Thyroid gland (tissue), 4 donors: ENCODE results near the gene OVCA2.

Experiments
- POLR2A ChIP-seq, 2 donors: fragments of 450-650 bp; IDR thresholded peaks; one replicate each; pipeline ENCODE4 v1.6.1; 2017; ENCODE audit warnings: antibody characterized with exemption in 2 of 2, mild to moderate bottlenecking in 2 of 2, moderate library complexity in 1 of 2
- TF ChIP-seq, protein P1 (sequence below), 6 experiments: fragments of 200-600 bp in 3 of 6; fragments of 450-650 bp in 3 of 6; sonication (generic) in 3 of 6; IDR thresholded peaks; one replicate each; pipeline ENCODE4 v1.5.1; 2016 to 2019; ENCODE audit warnings: antibody characterized with exemption in 6 of 6, mild to moderate bottlenecking in 2 of 6, inconsistent platforms in 1 of 6, moderate library complexity in 1 of 6

DNA sequence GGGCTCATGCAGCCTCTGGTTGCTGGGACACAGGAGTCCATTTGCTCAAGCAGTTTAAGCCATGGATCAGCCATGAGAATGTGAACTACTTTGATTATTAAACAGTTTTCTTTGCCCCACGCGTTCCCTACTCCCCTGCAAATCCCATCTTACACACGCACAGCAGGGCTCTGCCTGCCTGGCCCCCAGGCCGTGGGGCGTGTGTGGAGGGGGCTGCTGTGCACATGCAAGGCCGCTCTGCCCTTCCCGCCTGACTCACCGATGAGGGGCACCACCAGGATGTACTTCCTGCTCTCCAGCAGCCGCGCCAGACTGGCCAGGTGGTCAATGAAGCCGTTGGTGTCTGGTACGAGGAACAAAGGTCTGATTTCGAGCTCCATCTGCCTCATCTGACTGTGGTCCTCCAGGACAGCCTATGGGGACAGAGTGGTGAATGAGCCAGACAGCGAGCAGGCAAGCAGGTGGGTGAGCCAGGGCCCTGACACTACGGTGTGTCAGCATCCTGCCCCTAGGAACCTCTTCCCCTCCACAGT is 26.8 kb downstream of the OVCA2 start:
- TF ChIP-seq, protein P1, sequence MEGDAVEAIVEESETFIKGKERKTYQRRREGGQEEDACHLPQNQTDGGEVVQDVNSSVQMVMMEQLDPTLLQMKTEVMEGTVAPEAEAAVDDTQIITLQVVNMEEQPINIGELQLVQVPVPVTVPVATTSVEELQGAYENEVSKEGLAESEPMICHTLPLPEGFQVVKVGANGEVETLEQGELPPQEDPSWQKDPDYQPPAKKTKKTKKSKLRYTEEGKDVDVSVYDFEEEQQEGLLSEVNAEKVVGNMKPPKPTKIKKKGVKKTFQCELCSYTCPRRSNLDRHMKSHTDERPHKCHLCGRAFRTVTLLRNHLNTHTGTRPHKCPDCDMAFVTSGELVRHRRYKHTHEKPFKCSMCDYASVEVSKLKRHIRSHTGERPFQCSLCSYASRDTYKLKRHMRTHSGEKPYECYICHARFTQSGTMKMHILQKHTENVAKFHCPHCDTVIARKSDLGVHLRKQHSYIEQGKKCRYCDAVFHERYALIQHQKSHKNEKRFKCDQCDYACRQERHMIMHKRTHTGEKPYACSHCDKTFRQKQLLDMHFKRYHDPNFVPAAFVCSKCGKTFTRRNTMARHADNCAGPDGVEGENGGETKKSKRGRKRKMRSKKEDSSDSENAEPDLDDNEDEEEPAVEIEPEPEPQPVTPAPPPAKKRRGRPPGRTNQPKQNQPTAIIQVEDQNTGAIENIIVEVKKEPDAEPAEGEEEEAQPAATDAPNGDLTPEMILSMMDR (IDR thresholded peaks at IDR 0.05) = no peak
- no peak for TF ChIP-seq POLR2A (IDR thresholded peaks at IDR 0.05)
